ENCODE data around the gene TGFB3.

The TGFB3 gene

GRCh38 chr14:75987201-75987970 lies 5.6 kb upstream of the TGFB3 start:
- Histone ChIP-seq H3K9me3 (ENCODE audit: severe bottlenecking) (no peaks in the 10 kb centered on the region), H3K27ac (no peak overlapping the region), H3K27me3 (ENCODE audit: insufficient read depth, low read depth, severe bottlenecking) (no peaks in the 10 kb centered on the region), H3K36me3 (peaks cover 8% of the 10 kb centered on the region), H3K4me3 (ENCODE audit: low read depth, low read length) (no peak overlapping the region)
- TF ChIP-seq CTCF (IDR thresholded peaks at IDR 0.05; ENCODE audit: low read depth, low read length): no peak
- DNase-seq: no peak

GRCh38 chr14:75986439-75986765 lies 4.6 kb upstream of the TGFB3 start:
- no peak for DNase-seq
- peak overlapping the region; percentile 44; the same call in 1 of the 2 replicates for H3K27ac ChIP-seq

GRCh38 chr14:75985618-75986438 lies 4.0 kb upstream of the TGFB3 start, which contains the start of gene IFT43:
Gene IFT43 (plus strand): TSS chr14:75985763. CDS start chr14:75985787, 24 bp downstream.
- peak; percentile 83 for DNase-seq
- Histone ChIP-seq H3K4me3 (ENCODE audit: low read depth, low read length) (peak within 1 kb of the TSS; percentile 88), H3K27me3 (ENCODE audit: insufficient read depth, low read depth, severe bottlenecking) (no peaks in the 10 kb centered on the region), H3K27ac (peak within 1 kb of the TSS; percentile 76), H3K36me3 (peaks cover 5% of the 10 kb centered on the region), H3K9me3 (ENCODE audit: severe bottlenecking) (no peaks in the 10 kb centered on the region)
- TF ChIP-seq CTCF (IDR thresholded peaks at IDR 0.05; ENCODE audit: low read depth, low read length): no peak

More at GRCh38 chr14:75986439-75986765, 4.6 kb upstream of the TGFB3 start:
- no peaks in the 10 kb centered on the region for H3K9me3 ChIP-seq (ENCODE audit: severe bottlenecking)
- no peaks in the 10 kb centered on the region for H3K27me3 ChIP-seq (ENCODE audit: insufficient read depth, low read depth, severe bottlenecking)
- TF ChIP-seq CTCF (IDR thresholded peaks at IDR 0.05; ENCODE audit: low read depth, low read length): no peak
- H3K36me3 ChIP-seq: peaks cover 5% of the 10 kb centered on the region
- peak overlapping the region; percentile 88 for H3K4me3 ChIP-seq (ENCODE audit: low read depth, low read length)

- no peak for TF ChIP-seq CTCF (IDR thresholded peaks at IDR 0.05; ENCODE audit: low read depth, low read length)
- H3K27me3 ChIP-seq (ENCODE audit: insufficient read depth, low read depth, severe bottlenecking): no peaks in the 10 kb centered on the region
- H3K27ac ChIP-seq: no peak overlapping the region
Measured at GRCh38 chr14:75984674-75985073, 2.9 kb upstream of the TGFB3 start.

GRCh38 chr14:75983019-75983358 lies 1.2 kb upstream of the TGFB3 start:
- H3K27ac ChIP-seq: no peak overlapping the region
- no peaks in the 10 kb centered on the region for H3K9me3 ChIP-seq (ENCODE audit: severe bottlenecking)
- TF ChIP-seq CTCF (IDR thresholded peaks at IDR 0.05; ENCODE audit: low read depth, low read length): no peak
- H3K36me3 ChIP-seq: no peaks in the 10 kb centered on the region
- H3K27me3 ChIP-seq (ENCODE audit: insufficient read depth, low read depth, severe bottlenecking): no peaks in the 10 kb centered on the region
- no peak for DNase-seq
- no peak overlapping the region; the same call in 1 of the 2 replicates for H3K4me3 ChIP-seq (ENCODE audit: low read depth, low read length)

More at GRCh38 chr14:75984674-75985073, 2.9 kb upstream of the TGFB3 start:
- Histone ChIP-seq H3K4me3 (ENCODE audit: low read depth, low read length) (no peak overlapping the region), H3K36me3 (no peaks in the 10 kb centered on the region), H3K9me3 (ENCODE audit: severe bottlenecking) (no peaks in the 10 kb centered on the region)
- DNase-seq: no peak

Data from WERI-Rb-1 (cell line).